Prostate gland (tissue), 2 donors: Measurements from ENCODE around the gene GGTLC3. TPM values are rescaled to one million over a fixed set of nuclear protein-coding genes. Genes with fewer than 3 reads are reported as not detected.
"Not testable (repeated sequence)": the region's sequence is repeated elsewhere in the genome, so short reads cannot be mapped to it uniquely, and the experiment has no call there.

ENCODE experiments used
- DNase-seq: peaks from one replicate; pipeline ENCODE4 v3.0.0-alpha.2; 2019; ENCODE audit warnings: low spot score
- H3K27ac ChIP-seq, 2 donors: fragments of 200-600 bp; sonication (generic); 2 replicates each; pipeline ENCODE4 v1.5.1; 2017 to 2019
- H3K27me3 ChIP-seq: fragments of 200-600 bp; sonication (generic); replicated peaks from 2 replicates; pipeline ENCODE4 v1.5.1; 2019; ENCODE audit not compliant: insufficient read depth
- H3K36me3 ChIP-seq, 2 donors: fragments of 200-600 bp; sonication (generic); 1 replicate in 1 of 2; 2 replicates in 1 of 2; pipeline versions ENCODE4 v1.5.1 to v1.8.1; 2017 to 2019
- H3K4me1 ChIP-seq: fragments of 200-600 bp; sonication (generic); replicated peaks from 2 replicates; pipeline ENCODE4 v1.5.1; 2019
- H3K4me3 ChIP-seq, 2 donors: fragments of 200-600 bp; sonication (generic); 2 replicates each; pipeline ENCODE4 v1.5.1; 2017 to 2019
- H3K9me3 ChIP-seq: fragments of 200-600 bp; sonication (generic); 2 replicates; pipeline ENCODE4 v1.5.1; 2017
- WGBS: methylation state at CpG from one replicate; pipeline ENCODE4 v1.1.5; 2018; 5-methylcytosine and 5-hydroxymethylcytosine counted together
- intact Hi-C: fragments of 100-400 bp; cut with DNase I; formaldehyde crosslinking; loops from one replicate; pipeline ENCODE4 v1.14.2; 2022
- total RNA-seq, 2 donors: library from RNA; depleted of rRNA; stranded (reverse); fragments of >200 nt; gene quantifications; one replicate each; pipeline ENCODE4 v1.1.0, GENCODE V29; 2016

GGTLC3 gene
- 1 to 10 TPM in 1 of 2 donors, not detected in 1; 2.3 TPM for total RNA-seq

- intact Hi-C loops, H3K36me3 ChIP-seq, H3K4me3 ChIP-seq, H3K9me3 ChIP-seq, H3K27me3 ChIP-seq, H3K27ac ChIP-seq, H3K4me1 ChIP-seq, DNase-seq: not testable (repeated sequence)
- 100% methylated on average over 1 of the region's 5 CpGs for WGBS
Observed at GRCh38 chr22:18518061-18518460, at the start of gene GGTLC3. TSS of gene GGTLC3 (minus strand) at chr22:18518161. CDS start at chr22:18517897, 264 bp downstream.

DNA sequence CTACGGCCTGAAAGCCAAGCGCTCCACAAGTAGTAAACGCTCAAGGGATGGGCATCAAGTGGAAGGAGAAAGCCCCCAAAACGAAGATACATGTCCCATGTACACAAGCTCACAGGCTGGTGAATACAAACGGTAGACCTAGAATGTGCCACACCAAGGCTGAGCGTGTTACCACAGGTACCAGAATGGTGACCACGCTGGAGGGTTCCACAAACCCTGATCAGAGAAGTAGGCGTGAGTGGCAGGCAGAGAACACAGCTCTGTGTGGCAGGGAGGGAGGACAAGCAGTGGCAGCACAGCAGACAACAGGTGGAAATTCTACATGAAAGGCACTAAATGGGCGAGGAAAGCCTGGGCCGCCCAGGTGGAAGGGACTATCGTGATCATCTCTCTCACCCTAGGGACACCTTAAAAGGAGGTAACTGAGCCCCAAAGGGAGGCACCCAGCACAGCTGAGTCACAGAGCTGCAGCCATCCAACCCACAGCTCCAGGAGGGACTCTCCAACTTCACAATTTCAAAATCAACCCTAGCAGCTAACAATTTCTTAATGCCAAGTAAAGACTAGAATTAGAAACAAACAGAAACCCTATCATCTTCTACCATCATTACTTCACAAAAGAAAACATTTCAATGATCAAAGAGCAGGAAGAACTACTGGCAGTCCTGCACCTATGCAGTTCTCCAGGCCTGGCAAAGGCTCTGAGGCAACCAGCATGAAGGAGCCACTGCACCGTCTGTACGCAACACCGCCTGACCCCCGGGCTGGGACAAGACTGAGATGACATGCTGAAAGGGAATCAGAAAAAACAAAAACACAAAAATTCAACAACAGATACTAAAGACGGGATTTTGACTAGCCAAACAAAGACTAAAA, 42.4 kb upstream of the GGTLC3 start:
- H3K4me3 ChIP-seq, H3K27me3 ChIP-seq, H3K27ac ChIP-seq, intact Hi-C loops, H3K36me3 ChIP-seq, DNase-seq, H3K9me3 ChIP-seq, H3K4me1 ChIP-seq: not testable (repeated sequence)
- WGBS, result no CpG with 5 or more reads among the region's 16 CpGs

- H3K27ac ChIP-seq, intact Hi-C loops, DNase-seq, H3K27me3 ChIP-seq, H3K9me3 ChIP-seq, H3K4me3 ChIP-seq, H3K4me1 ChIP-seq, H3K36me3 ChIP-seq: not testable (repeated sequence)
- WGBS, result no CpG with 5 or more reads among the region's 6 CpGs
Observed at GRCh38 chr22:18558939-18559338, 41.0 kb upstream of the GGTLC3 start.

GRCh38 chr22:18558516-18558915, 40.6 kb upstream of the GGTLC3 start:
- H3K4me3 ChIP-seq, H3K27me3 ChIP-seq, H3K36me3 ChIP-seq, H3K9me3 ChIP-seq, H3K27ac ChIP-seq, DNase-seq, intact Hi-C loops, H3K4me1 ChIP-seq: not testable (repeated sequence)
- no CpG with 5 or more reads among the region's 4 CpGs for WGBS

- DNase-seq, H3K27me3 ChIP-seq, H3K4me1 ChIP-seq, H3K4me3 ChIP-seq, H3K9me3 ChIP-seq, H3K36me3 ChIP-seq, intact Hi-C loops, H3K27ac ChIP-seq: not testable (repeated sequence)
- WGBS, result no CpG with 5 or more reads among the region's 22 CpGs
Observed at GRCh38 chr22:18554280-18555256, 36.6 kb upstream of the GGTLC3 start.

DNA sequence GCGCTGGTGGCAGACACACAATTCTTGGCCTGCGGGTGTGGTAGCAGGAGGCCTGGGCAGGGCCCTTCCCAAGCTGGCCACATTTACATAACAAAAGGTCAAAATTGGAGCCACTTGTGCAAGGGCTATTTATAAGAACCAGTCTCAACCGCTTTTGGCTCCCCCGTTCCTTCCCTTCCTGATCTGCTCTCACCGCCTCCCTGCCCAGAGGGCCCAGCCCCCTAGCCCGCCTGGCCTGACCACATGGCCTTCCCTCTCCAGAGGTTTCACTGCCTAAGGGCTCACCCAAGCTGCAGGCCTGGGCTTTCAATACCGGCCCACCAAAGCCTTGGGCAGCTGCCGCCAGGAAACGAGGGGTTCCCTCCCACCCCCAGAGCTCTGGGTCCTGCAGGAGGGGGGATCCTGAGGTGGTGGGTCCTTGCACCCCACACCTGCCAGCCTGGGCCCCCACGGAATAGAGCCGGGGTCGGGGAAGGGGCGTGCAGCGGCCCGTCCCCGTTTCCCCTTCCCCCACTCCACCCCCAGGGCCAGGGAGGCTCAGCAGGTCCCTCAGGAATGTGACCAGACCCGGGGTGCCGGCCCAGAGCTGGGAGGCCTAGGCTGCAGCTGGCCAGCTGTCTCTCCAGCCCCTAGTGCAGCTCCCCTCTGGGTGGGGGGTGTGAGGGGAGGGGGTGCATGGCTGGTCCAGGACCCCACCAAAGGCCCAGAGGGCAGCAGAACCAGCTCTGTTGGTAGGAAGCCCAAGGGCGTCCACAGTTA, 35.1 kb upstream of the GGTLC3 start:
- DNase-seq, H3K27me3 ChIP-seq, H3K4me1 ChIP-seq, H3K4me3 ChIP-seq, H3K36me3 ChIP-seq, intact Hi-C loops, H3K9me3 ChIP-seq, H3K27ac ChIP-seq: not testable (repeated sequence)
- WGBS, result no CpG with 5 or more reads among the region's 19 CpGs

DNA sequence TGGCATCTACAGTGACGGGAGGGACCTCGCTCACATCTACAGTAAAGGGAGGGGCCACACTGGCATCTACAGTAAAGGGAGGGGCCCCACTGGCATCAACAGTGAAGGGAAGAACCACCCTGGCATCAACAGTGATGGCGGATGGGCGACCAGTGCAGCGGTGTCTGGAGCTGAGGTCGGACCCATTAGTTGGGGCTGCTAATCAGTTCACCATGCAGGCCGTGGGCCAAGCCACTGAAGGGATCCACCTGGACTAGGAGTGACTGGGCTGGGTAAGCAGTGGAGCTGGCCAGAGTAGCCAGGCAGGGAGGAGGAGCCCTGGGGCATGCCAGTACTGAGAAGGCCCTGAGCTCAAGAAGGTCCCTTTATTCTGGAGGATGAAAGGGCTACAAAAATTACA, 33.1 kb upstream of the GGTLC3 start:
- DNase-seq, H3K27ac ChIP-seq, H3K9me3 ChIP-seq, H3K36me3 ChIP-seq, intact Hi-C loops, H3K27me3 ChIP-seq, H3K4me1 ChIP-seq, H3K4me3 ChIP-seq: not testable (repeated sequence)
- WGBS, result no CpG with 5 or more reads among the region's 7 CpGs

DNA sequence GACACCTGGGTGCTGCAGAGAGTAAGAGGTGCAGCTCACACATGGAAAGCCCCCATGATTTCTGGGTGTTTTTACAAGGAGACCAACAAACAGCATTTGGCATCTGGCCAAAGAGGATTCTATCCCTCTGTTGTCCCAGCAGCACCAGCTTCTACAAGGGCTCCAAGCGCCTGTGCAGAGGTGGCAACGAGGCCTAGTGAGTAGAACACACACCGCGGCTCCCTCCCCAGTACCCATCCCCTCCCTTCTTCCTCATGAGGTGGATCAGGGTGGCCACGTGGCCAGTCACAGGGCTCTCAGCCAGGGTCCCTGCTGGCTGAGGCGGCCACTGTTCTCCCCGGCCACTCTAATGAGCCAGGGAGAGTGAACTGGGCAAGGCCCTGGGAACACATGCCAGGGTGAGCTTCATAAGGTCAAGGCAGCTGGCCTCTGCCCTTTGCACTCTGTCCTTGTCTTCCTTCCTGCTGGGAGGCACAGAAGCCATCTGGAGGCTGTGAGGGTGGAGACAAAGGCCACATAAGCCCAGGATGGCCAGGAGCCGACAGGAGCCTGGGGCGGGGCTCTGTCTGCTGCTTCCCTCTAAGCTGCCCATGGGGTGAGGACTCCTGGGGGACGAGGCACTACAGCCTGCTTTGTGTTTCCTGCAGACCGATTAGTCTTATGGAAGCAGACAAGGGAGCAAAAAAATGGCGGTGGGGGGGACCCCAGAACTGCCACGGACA, 31.7 kb upstream of the GGTLC3 start:
- no CpG with 5 or more reads among the region's 13 CpGs for WGBS
- not testable (repeated sequence) for DNase-seq, H3K4me1 ChIP-seq

DNA sequence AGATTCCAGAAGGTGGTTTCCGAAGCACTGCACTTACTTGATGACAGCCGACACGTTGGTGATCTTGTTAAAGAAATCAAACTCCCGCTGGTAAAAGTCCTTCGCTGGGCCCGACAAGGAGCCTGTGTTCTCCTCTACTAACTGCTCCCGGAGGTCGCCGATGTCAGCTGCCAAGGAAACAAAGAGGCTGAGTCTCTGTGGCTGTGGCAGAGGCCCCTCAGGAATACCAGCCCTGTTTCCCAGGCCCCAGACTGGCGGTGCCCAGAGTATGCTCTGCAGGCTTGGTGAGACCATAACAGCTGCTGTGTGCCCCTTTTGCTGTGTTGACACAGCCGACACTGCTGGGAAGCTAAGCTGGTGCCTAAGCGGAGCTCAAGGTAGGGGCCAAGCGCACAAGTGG, 26.7 kb upstream of the GGTLC3 start:
- H3K9me3 ChIP-seq, intact Hi-C loops, H3K4me3 ChIP-seq, H3K4me1 ChIP-seq, H3K27ac ChIP-seq, DNase-seq, H3K36me3 ChIP-seq, H3K27me3 ChIP-seq: not testable (repeated sequence)
- WGBS, result no CpG with 5 or more reads among the region's 13 CpGs

More for the DNA sequence above, 31.7 kb upstream of the GGTLC3 start:
- H3K36me3 ChIP-seq, H3K27me3 ChIP-seq, intact Hi-C loops, H3K9me3 ChIP-seq, H3K27ac ChIP-seq, H3K4me3 ChIP-seq: not testable (repeated sequence)

DNA sequence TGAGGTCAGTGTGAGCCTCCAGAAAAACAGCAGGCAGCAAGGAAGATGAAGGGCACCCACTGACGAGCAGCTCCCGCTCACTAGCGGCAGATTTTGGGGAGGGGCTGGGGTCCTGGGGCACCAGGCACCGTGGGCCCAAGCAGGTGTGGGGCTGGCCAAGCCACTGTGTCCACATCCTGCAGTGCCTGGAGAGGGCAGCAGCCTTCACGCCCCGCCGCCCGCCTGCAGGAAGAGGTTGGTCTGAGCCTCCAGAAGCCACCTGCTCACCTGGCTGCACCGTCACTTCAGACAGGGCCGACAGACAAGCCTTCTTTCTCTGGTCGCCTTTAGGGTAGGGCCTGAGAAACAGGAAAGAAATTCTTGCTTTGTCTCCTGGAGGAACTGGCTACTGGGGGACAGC, 25.4 kb upstream of the GGTLC3 start:
- H3K36me3 ChIP-seq, H3K27ac ChIP-seq, H3K4me3 ChIP-seq, H3K9me3 ChIP-seq, H3K4me1 ChIP-seq, intact Hi-C loops, DNase-seq, H3K27me3 ChIP-seq: not testable (repeated sequence)
- no CpG with 5 or more reads among the region's 11 CpGs for WGBS

GRCh38 chr22:18539994-18540393, 22.0 kb upstream of the GGTLC3 start:
- not testable (repeated sequence) for H3K9me3 ChIP-seq

More at GRCh38 chr22:18539994-18540393, 22.0 kb upstream of the GGTLC3 start:
- H3K27ac ChIP-seq, H3K4me1 ChIP-seq, H3K4me3 ChIP-seq, intact Hi-C loops, DNase-seq, H3K36me3 ChIP-seq, H3K27me3 ChIP-seq: not testable (repeated sequence)
- no CpG with 5 or more reads among the region's 6 CpGs for WGBS
